ENCODE data around the gene S100B. TPM values are rescaled to one million over a fixed set of nuclear protein-coding genes. Genes with fewer than 3 reads are reported as not detected.

S100B gene
- not detected in 2 replicates for total RNA-seq
- long read RNA-seq = 0 reads

GRCh38 chr21:46604975-46605766, at the start of gene S100B:
TSS of gene S100B (minus strand) at chr21:46605082. CDS start at chr21:46602415, 2,667 bp downstream.
- Mint-ChIP-seq H3K4me1 (ENCODE audit: low read depth) (peaks cover 24% of the 10 kb centered on the region), H3K27ac (peak within 1 kb of the TSS; percentile 81), H3K36me3 (ENCODE audit: insufficient read depth) (no peaks in the 10 kb centered on the region), H3K9me3 (ENCODE audit: low read depth) (no peaks in the 10 kb centered on the region), H3K27me3 (peaks cover 11% of the 10 kb centered on the region), H3K4me3 (ENCODE audit: low read depth) (no peak within 1 kb of the TSS)
- TF ChIP-seq CTCF (IDR thresholded peaks at IDR 0.05; ENCODE audit: unreplicated experiment) = no peak
- no peak for DNase-seq (ENCODE audit: low spot score, unreplicated experiment)

GRCh38 chr21:46651121-46651520, 46.2 kb upstream of the S100B start:
- no peak for TF ChIP-seq CTCF (IDR thresholded peaks at IDR 0.05; ENCODE audit: unreplicated experiment)
- Mint-ChIP-seq H3K27ac (no peak overlapping the region), H3K36me3 (ENCODE audit: insufficient read depth) (peaks cover 58% of the 10 kb centered on the region), H3K4me1 (ENCODE audit: low read depth) (no peaks in the 10 kb centered on the region), H3K27me3 (no peaks in the 10 kb centered on the region), H3K9me3 (ENCODE audit: low read depth) (peaks cover 21% of the 10 kb centered on the region), H3K4me3 (ENCODE audit: low read depth) (no peak overlapping the region)
- DNase-seq (ENCODE audit: low spot score, unreplicated experiment) = no peak

GRCh38 chr21:46650476-46651098, 45.7 kb upstream of the S100B start:
- H3K27me3 Mint-ChIP-seq = no peaks in the 10 kb centered on the region
- no peaks in the 10 kb centered on the region for H3K4me1 Mint-ChIP-seq (ENCODE audit: low read depth)
- H3K36me3 Mint-ChIP-seq (ENCODE audit: insufficient read depth) = peaks cover 52% of the 10 kb centered on the region
- H3K27ac Mint-ChIP-seq = no peak overlapping the region
- DNase-seq (ENCODE audit: low spot score, unreplicated experiment) = no peak
- H3K9me3 Mint-ChIP-seq (ENCODE audit: low read depth) = peaks cover 15% of the 10 kb centered on the region
- no peak for TF ChIP-seq CTCF (IDR thresholded peaks at IDR 0.05; ENCODE audit: unreplicated experiment)
- H3K4me3 Mint-ChIP-seq (ENCODE audit: low read depth) = no peak overlapping the region

- H3K9me3 Mint-ChIP-seq (ENCODE audit: low read depth) = peaks cover 7% of the 10 kb centered on the region
- no peak for DNase-seq (ENCODE audit: low spot score, unreplicated experiment)
- H3K36me3 Mint-ChIP-seq (ENCODE audit: insufficient read depth) = peaks cover 44% of the 10 kb centered on the region
- no peak overlapping the region for H3K27ac Mint-ChIP-seq
- H3K4me3 Mint-ChIP-seq (ENCODE audit: low read depth) = no peak overlapping the region
- H3K27me3 Mint-ChIP-seq = no peaks in the 10 kb centered on the region
- H3K4me1 Mint-ChIP-seq (ENCODE audit: low read depth) = no peaks in the 10 kb centered on the region
- no peak for TF ChIP-seq CTCF (IDR thresholded peaks at IDR 0.05; ENCODE audit: unreplicated experiment)
Measured at GRCh38 chr21:46649356-46649755, 44.5 kb upstream of the S100B start.

GRCh38 chr21:46648539-46648938, 43.7 kb upstream of the S100B start:
- Mint-ChIP-seq H3K9me3 (ENCODE audit: low read depth) (no peaks in the 10 kb centered on the region), H3K27ac (no peak overlapping the region), H3K36me3 (ENCODE audit: insufficient read depth) (peaks cover 41% of the 10 kb centered on the region), H3K27me3 (no peaks in the 10 kb centered on the region), H3K4me1 (ENCODE audit: low read depth) (no peaks in the 10 kb centered on the region), H3K4me3 (ENCODE audit: low read depth) (no peak overlapping the region)
- DNase-seq (ENCODE audit: low spot score, unreplicated experiment) = no peak
- TF ChIP-seq CTCF (IDR thresholded peaks at IDR 0.05; ENCODE audit: unreplicated experiment) = no peak
